Measurements from ENCODE around the gene PPP1R14C.

PPP1R14C gene, protein sequence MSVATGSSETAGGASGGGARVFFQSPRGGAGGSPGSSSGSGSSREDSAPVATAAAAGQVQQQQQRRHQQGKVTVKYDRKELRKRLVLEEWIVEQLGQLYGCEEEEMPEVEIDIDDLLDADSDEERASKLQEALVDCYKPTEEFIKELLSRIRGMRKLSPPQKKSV

DNA sequence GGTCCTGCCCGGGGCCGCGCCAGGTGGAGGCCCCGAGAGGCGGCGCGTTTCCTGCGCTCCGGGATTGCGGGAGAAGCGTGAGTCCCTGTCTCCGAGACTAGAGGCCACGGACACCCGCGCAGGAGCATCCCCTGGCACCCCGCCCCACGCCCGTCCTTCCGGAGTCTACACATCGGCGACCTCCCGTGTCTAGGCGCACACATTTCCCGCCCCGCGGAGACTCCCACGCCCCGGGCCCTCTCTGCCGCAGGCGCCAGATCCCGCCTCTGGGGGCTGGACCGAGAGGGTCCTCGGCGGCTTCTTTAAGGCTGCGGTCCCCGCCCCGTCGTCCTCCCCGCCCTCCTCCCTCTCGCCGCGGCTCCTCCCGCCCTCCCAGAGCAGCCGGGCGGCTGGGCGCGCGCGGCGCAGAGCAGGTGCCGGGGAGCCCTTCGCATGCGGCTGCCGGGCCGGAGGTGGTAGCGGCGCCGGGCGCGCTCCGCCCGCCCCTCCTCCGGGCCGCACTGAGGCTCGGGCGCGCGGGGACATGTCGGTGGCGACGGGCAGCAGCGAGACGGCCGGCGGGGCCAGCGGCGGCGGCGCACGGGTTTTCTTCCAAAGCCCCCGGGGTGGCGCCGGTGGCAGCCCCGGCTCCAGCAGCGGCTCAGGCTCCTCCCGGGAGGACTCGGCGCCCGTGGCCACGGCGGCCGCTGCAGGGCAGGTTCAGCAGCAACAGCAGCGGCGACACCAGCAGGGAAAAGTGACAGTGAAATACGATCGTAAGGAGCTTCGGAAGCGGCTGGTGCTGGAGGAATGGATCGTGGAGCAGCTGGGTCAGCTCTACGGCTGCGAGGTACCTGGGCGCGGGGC lies at the start of gene PPP1R14C:
Gene PPP1R14C (plus strand): TSS at position 375 of the 846 bp plus-strand sequence. CDS start 149 bp downstream, at position 524.
- peaks cover 7 to 10% of the 10 kb centered on the region in 2 donors for H3K9me3 Mint-ChIP-seq
- no peak within 1 kb of the TSS for H3K27ac Mint-ChIP-seq
- DNase-seq: peak; percentile 21
- peaks cover under 1 to 3% of the 10 kb centered on the region in 2 donors for H3K36me3 Mint-ChIP-seq
- H3K27me3 Mint-ChIP-seq: peaks cover 31 to 61% of the 10 kb centered on the region in 2 donors
- H3K4me1 Mint-ChIP-seq: peaks cover 20 to 37% of the 10 kb centered on the region in 2 donors
- peak; percentile 60 to 68 for ATAC-seq (replicated peaks)
- H3K4me3 Mint-ChIP-seq: peak within 1 kb of the TSS; percentile 72 to 77

DNA sequence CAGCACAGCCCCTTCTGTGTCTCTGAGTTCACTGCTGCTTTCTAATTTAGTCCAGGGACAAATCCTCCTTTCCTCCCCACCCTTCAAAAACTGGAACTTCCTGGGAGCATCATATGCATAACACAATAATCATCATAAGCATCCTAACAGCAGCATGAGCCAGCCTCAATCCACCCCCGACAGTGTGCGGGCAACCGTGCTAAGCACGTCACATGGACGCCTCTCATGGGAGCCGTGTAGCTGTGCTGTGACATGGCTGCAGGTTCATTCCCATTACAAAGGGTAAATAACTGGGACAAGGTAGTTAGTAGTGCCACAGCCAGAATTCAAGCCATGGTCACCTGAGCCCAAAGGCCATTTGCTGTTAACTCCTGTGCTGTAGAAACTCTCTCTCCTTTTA lies 49.4 kb upstream of the PPP1R14C start:
- peaks cover 12 to 15% of the 10 kb centered on the region in 2 donors for H3K27me3 Mint-ChIP-seq
- no peak overlapping the region for H3K4me3 Mint-ChIP-seq
- H3K9me3 Mint-ChIP-seq: no peaks in the 10 kb centered on the region
- peaks cover 0 to 2% of the 10 kb centered on the region in 2 donors for H3K4me1 Mint-ChIP-seq
- H3K27ac Mint-ChIP-seq: no peak overlapping the region
- ATAC-seq (replicated peaks) (no peak), DNase-seq (no peak)
- no peaks in the 10 kb centered on the region for H3K36me3 Mint-ChIP-seq

DNA sequence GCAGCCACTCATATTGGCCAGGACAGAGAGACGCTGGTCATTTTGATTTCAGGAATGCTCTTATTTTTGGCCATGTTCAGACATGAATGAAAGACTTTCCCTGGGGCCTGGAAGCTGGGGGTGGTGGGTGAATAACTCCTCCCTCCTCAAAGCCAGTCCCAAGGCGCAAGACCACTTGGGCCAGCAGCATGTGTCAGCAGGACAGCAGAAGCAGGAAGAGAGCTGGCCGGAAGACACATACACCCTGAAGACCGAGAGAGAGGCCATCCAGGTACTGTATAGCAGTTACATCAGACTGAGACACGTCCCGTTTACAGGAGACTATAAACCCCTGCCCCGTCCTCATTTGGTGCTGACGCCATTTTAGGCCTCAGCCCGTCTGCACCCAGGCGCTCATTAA lies 44.7 kb upstream of the PPP1R14C start:
- DNase-seq (no peak), ATAC-seq (replicated peaks) (no peak)
- Mint-ChIP-seq H3K4me1 (peaks cover 0 to 2% of the 10 kb centered on the region in 2 donors), H3K27me3 (peaks cover 8 to 12% of the 10 kb centered on the region in 2 donors), H3K4me3 (no peak overlapping the region), H3K27ac (no peak overlapping the region), H3K36me3 (no peaks in the 10 kb centered on the region), H3K9me3 (no peaks in the 10 kb centered on the region)

DNA sequence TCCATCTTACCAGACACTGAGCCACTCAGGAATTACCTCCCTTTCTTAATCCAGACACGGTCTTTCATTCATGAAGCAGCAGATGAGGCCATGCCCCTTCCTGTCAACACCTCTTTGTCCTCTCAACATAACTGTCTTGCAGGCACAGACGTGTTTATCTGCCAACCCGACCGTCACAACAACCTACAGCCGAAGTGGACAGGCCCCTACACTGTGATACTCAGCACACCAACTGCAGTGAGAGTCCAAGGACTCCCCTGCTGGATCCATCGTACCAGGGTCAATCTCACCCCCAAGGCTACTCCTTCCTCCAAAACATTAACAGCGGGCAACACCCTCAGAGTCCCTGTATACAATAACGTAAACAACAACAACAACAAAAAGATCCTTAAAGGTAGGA lies 43.3 kb upstream of the PPP1R14C start:
- H3K27me3 Mint-ChIP-seq: peaks cover 8 to 12% of the 10 kb centered on the region in 2 donors
- DNase-seq (no peak), ATAC-seq (replicated peaks) (no peak)
- no peak overlapping the region for H3K27ac Mint-ChIP-seq
- H3K36me3 Mint-ChIP-seq: no peaks in the 10 kb centered on the region
- H3K4me3 Mint-ChIP-seq: no peak overlapping the region
- peaks cover 0 to 2% of the 10 kb centered on the region in 2 donors for H3K4me1 Mint-ChIP-seq
- no peaks in the 10 kb centered on the region for H3K9me3 Mint-ChIP-seq

DNA sequence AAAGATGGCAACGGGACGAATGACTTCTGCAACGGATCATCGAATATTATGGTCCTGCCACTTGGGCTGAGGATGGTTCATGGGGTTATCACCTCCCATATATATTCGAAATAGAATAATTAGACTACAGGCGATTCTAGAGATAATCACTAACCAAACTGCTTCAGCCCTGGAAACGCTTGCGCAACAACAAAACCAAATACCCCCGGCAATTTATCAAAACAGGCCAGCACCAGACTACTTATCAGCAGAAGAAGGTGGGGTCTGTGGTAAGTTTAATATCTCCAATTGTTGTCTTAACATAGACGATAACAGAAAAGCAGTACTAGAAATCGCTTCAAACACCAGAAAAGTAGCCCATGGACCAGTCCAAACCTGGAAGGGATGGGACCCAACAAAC lies 42.9 kb upstream of the PPP1R14C start:
- Mint-ChIP-seq H3K27me3 (peaks cover 8 to 14% of the 10 kb centered on the region in 2 donors), H3K36me3 (no peaks in the 10 kb centered on the region), H3K4me3 (no peak overlapping the region), H3K9me3 (no peaks in the 10 kb centered on the region), H3K4me1 (no peaks in the 10 kb centered on the region), H3K27ac (no peak overlapping the region)
- DNase-seq (no peak), ATAC-seq (replicated peaks) (no peak)

DNA sequence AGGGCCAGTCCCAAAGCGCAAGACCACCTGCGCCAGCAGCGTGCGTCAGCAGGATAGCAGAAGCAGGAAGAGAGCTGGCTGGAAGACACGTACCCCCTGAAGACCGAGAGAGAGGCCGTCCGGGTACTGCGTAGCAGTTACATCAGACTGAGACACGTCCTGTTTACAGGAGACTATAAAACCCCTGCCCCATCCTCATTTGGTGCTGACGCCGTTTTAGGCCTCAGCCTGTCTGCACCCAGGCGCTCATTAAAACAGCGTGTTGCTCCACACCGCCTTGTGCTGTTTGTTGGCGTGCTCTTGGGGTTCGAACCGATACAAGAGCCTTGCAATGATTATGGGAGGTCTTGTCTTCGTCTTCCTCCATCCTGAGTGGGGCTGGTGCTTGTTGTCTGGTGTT lies 42.1 kb upstream of the PPP1R14C start:
- no peak overlapping the region for H3K4me3 Mint-ChIP-seq
- no peaks in the 10 kb centered on the region for H3K36me3 Mint-ChIP-seq
- ATAC-seq (replicated peaks): no peak
- DNase-seq: no peak
- H3K27ac Mint-ChIP-seq: no peak overlapping the region
- H3K27me3 Mint-ChIP-seq: peaks cover 4 to 9% of the 10 kb centered on the region in 2 donors
- H3K9me3 Mint-ChIP-seq: no peaks in the 10 kb centered on the region
- no peaks in the 10 kb centered on the region for H3K4me1 Mint-ChIP-seq

DNA sequence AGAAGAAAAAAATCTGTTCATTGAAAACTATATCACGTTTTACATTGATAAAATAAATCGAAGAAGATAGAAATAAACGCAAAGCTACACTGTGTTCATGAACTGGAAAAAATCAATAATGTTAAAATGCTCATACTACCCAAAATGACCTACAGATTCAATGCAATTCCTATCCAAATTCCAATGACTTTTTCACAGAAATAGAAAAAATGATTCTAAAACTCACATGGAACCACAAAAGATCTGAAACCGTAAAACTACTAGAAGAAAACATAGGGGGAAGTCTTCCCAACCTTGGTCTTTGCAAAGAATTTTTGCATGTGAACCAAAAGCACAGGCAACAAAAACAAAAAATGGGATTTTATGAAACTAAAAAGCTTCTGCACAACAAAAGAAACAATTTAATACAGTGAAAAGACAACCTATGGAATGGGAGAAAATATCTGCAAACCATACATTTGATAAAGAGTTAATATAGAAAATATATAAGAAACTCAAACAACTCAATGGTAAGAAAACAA lies 40.0 kb upstream of the PPP1R14C start:
- peaks cover 0 to 13% of the 10 kb centered on the region in 2 donors for H3K27me3 Mint-ChIP-seq
- ATAC-seq (replicated peaks) (no peak), DNase-seq (no peak)
- no peaks in the 10 kb centered on the region for H3K4me1 Mint-ChIP-seq
- no peak overlapping the region for H3K4me3 Mint-ChIP-seq
- H3K9me3 Mint-ChIP-seq: no peaks in the 10 kb centered on the region
- no peaks in the 10 kb centered on the region for H3K36me3 Mint-ChIP-seq
- no peak overlapping the region for H3K27ac Mint-ChIP-seq

DNA sequence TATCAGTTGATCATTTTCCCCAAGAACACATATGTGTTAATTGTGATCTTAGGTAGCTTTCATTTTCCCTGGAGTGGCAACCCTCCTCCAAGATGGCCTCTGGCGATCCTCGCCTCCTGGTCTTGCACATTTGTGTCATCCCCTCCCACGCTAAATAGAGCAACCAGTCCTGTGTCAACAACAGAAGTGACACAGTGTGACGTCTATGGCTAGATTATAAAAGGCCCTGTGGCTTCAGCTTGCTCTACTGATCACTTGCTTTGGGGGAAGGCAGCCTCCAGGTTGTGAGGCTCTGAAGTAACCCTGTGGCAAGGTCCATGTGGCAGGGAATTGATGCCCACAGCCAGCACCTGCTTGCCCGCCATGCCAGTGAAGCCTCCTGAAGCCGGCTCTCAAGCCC lies 30.6 kb upstream of the PPP1R14C start:
- ATAC-seq (replicated peaks) (no peak), DNase-seq (no peak)
- Mint-ChIP-seq H3K9me3 (peaks cover 0 to 4% of the 10 kb centered on the region in 2 donors), H3K4me1 (peaks cover 0 to under 1% of the 10 kb centered on the region in 2 donors), H3K36me3 (peaks cover under 1 to 1% of the 10 kb centered on the region in 2 donors), H3K4me3 (no peak overlapping the region), H3K27me3 (peaks cover 0 to 1% of the 10 kb centered on the region in 2 donors), H3K27ac (no peak overlapping the region)

DNA sequence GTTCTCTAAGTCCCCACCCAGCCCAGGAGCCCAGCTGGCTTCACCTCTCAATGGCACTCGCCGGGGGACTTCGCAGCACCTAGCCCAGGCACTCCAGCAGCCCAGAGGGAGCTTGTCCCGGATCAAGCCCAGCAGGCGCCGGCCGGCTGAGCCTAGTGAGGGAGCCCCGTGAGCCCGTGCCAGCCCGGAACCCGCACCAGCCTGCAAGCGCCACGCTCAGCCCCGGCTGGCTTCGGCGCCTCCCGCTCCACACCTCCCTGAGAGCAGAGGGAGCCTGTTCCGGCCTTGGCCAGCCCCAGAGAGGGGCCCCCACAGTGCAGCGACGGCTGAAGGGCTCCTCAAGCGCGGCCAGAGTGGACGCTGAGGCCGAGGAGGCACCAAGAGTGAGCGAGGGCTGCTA lies 27.1 kb upstream of the PPP1R14C start:
- ATAC-seq (replicated peaks): no peak
- Mint-ChIP-seq H3K27me3 (no peaks in the 10 kb centered on the region), H3K4me3 (no peak overlapping the region), H3K4me1 (peaks cover 16 to 19% of the 10 kb centered on the region in 2 donors), H3K9me3 (peaks cover 0 to 5% of the 10 kb centered on the region in 2 donors), H3K36me3 (peaks cover 1 to 4% of the 10 kb centered on the region in 2 donors), H3K27ac (no peak overlapping the region)
- DNase-seq: no peak

DNA sequence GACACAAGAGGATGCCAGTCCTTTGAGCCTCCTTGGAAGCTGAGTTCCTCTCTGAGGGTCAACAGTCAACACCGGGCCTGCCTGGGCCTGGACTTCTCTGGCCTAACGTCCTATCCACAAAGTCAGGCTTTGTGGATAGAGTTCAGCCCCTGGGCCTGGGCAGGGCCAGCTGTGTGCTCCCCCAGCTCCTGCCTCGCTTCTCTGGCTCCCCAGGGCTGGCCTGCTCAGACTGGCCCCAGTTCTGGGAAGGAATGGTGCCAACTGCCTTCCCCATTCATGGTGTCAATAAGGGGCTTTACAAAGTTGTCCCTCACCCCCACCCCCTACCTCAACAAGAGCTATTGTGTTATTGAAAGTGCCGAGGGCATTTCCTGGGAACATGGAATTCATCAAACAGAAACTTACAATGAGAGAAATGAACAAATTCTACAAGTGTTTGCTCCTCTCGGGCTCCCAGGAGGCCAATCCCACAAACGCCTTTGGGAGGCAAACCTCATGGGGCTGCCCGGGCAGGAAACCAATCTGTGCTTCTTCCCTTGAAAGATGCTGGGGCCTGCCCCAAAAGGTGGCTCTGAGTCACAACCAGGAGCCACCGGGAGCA lies 26.5 kb upstream of the PPP1R14C start:
- ATAC-seq (replicated peaks) (no peak), DNase-seq (no peak)
- Mint-ChIP-seq H3K4me1 (peaks cover 16 to 19% of the 10 kb centered on the region in 2 donors), H3K27me3 (no peaks in the 10 kb centered on the region), H3K4me3 (no peak overlapping the region), H3K9me3 (peaks cover 0 to 5% of the 10 kb centered on the region in 2 donors), H3K27ac (no peak overlapping the region), H3K36me3 (peaks cover 1 to 4% of the 10 kb centered on the region in 2 donors)

DNA sequence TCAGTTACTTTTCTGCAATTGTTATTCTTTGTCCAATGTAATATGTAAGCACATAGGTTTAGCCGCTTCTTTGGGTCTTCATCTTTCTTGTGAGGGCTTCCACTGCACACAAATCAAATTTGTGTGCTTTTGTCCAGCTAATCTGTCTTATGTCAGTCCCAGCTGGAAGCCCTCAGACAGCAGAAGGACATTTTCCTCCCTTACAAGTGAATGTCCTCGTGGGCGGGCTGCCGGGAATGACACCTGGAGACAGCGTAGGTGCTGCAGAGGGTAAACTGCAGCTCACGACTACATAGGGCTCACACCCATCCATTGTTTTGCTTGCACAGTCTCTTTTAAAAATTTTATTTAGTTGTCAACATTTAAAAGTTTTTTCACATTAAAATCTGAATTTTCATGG lies 24.6 kb upstream of the PPP1R14C start:
- Mint-ChIP-seq H3K27me3 (peaks cover 4 to 6% of the 10 kb centered on the region in 2 donors), H3K4me3 (no peak overlapping the region), H3K4me1 (peaks cover 16 to 19% of the 10 kb centered on the region in 2 donors), H3K27ac (no peak overlapping the region), H3K36me3 (peaks cover 1 to 4% of the 10 kb centered on the region in 2 donors), H3K9me3 (peaks cover 0 to 5% of the 10 kb centered on the region in 2 donors)
- DNase-seq (no peak), ATAC-seq (replicated peaks) (no peak)

DNA sequence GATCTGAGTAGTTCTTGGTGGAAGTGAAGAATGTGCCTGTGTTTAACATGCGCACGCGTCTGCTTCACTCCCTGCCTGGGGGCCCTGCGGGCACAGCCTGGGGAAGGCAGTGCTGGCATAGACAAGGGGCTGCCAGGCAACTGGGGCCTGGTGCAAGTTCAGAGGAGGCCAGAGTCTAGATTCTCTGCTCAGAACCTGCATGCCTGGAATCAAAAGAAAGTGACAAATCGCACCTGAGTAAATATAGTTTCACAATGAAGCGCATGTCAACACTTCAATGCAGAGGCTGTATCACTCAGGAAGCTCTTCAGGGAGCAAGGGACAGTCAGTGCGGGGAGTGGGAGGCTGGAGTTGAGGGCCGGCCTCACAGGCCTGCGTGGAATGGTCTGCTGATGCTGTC lies 24.2 kb upstream of the PPP1R14C start:
- Mint-ChIP-seq H3K27ac (no peak overlapping the region), H3K4me3 (no peak overlapping the region), H3K36me3 (peaks cover 1 to 4% of the 10 kb centered on the region in 2 donors)

DNA sequence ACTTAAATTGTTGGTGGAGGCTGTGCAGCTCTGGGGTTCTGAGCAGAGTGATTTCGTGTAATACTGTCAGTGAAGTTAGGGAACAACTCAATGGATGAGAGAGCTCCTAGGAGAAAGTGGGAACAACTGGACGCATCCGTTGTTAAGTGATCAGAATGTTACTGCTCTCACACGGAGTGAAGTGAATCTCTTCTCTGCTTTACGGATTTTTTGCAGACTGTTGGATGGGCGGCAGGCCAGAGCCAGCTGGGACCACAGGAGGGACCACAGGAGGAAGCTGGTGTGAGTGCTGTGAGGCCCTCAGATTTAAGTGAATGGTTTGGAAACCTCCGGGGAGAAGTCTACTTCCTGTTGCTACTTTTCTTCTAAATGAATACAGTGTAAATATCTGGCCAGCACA lies 23.7 kb upstream of the PPP1R14C start:
- Mint-ChIP-seq H3K36me3 (peaks cover 1 to 4% of the 10 kb centered on the region in 2 donors), H3K9me3 (peaks cover 0 to 7% of the 10 kb centered on the region in 2 donors), H3K27me3 (peaks cover 11 to 15% of the 10 kb centered on the region in 2 donors), H3K27ac (no peak overlapping the region), H3K4me3 (no peak overlapping the region), H3K4me1 (peaks cover 20 to 26% of the 10 kb centered on the region in 2 donors)
- DNase-seq: no peak
- ATAC-seq (replicated peaks): peak; percentile 60 to 72

More for the DNA sequence above, 24.2 kb upstream of the PPP1R14C start:
- Mint-ChIP-seq H3K4me1 (peaks cover 18 to 22% of the 10 kb centered on the region in 2 donors), H3K27me3 (peaks cover 7 to 10% of the 10 kb centered on the region in 2 donors), H3K9me3 (peaks cover 0 to 5% of the 10 kb centered on the region in 2 donors)
- peak in 1 of 2 donors; percentile 20 for ATAC-seq (replicated peaks)
- DNase-seq: no peak

DNA sequence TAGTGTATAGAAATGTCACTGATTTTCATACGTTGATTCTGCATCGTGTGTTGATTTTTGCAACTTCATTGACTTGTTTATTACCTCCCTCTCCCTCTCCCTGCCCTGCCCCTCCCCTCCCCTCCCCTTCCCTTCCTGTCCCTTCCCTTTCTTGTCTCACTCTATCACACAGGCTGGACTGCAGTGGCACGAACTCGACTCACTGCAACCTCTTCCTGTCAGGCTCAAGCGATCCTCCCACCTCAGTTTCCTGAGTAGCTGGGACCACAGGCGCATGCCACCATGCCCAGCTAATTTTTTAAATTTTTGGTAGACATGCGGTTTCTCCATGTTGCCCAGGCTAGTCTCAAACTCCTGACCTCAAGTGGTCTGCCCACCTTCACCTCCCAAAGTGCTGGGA lies 19.2 kb upstream of the PPP1R14C start:
- peaks cover 19 to 25% of the 10 kb centered on the region in 2 donors for H3K4me1 Mint-ChIP-seq
- ATAC-seq (replicated peaks) (no peak), DNase-seq (no peak)
- H3K9me3 Mint-ChIP-seq: peaks cover 0 to 2% of the 10 kb centered on the region in 2 donors
- H3K27me3 Mint-ChIP-seq: peaks cover 22 to 23% of the 10 kb centered on the region in 2 donors
- no peaks in the 10 kb centered on the region for H3K36me3 Mint-ChIP-seq
- H3K4me3 Mint-ChIP-seq: no peak overlapping the region
- H3K27ac Mint-ChIP-seq: no peak overlapping the region
